Smooth muscle cell (in vitro differentiated cells): ENCODE data around the gene OR2AG2. TPM values are rescaled to one million over a fixed set of nuclear protein-coding genes. Genes with fewer than 3 reads are reported as not detected.

Source experiments
- DNase-seq: peaks from one replicate; lab custom pipeline; 2025; ENCODE audit not compliant: unreplicated experiment; lab: John Stamatoyannopoulos, UW
- H2AFZ ChIP-seq: fragments of 200-600 bp; sonication (generic); 2 replicates; pipeline ENCODE4 v1.6.0; 2016; ENCODE audit warnings: antibody characterized with exemption, low read depth, mild to moderate bottlenecking
- H3F3A ChIP-seq: fragments of 200-600 bp; sonication (generic); 2 replicates; pipeline ENCODE4 v1.6.0; 2017; ENCODE audit warnings: antibody characterized with exemption, low read depth
- H3K27ac ChIP-seq: fragments of 200-600 bp; sonication (generic); 2 replicates; pipeline ENCODE4 v1.5.1; 2016; ENCODE audit warnings: low read depth, mild to moderate bottlenecking
- H3K27me3 ChIP-seq: fragments of 200-600 bp; sonication (generic); 2 replicates; pipeline ENCODE4 v1.6.1; 2016; ENCODE audit warnings: low read depth, mild to moderate bottlenecking
- H3K36me3 ChIP-seq: fragments of 200-600 bp; sonication (generic); 2 replicates; pipeline ENCODE4 v1.5.1; 2016; ENCODE audit warnings: low read depth
- H3K4me1 ChIP-seq: fragments of 200-600 bp; sonication (generic); 2 replicates; pipeline ENCODE4 v1.5.1; 2016; ENCODE audit warnings: low read depth
- H3K4me2 ChIP-seq: fragments of 200-600 bp; sonication (generic); 2 replicates; pipeline ENCODE4 v1.6.0; 2016; ENCODE audit warnings: mild to moderate bottlenecking
- H3K4me3 ChIP-seq: fragments of 200-600 bp; sonication (generic); 2 replicates; pipeline ENCODE4 v1.5.1; 2016; ENCODE audit warnings: mild to moderate bottlenecking
- H3K79me2 ChIP-seq: fragments of 200-600 bp; sonication (generic); 2 replicates; pipeline ENCODE4 v1.6.0; 2016; ENCODE audit warnings: low read depth, mild to moderate bottlenecking
- H3K9ac ChIP-seq: fragments of 200-600 bp; sonication (generic); 2 replicates; pipeline ENCODE4 v1.6.0; 2016; ENCODE audit warnings: low read depth
- H3K9me3 ChIP-seq: fragments of 200-600 bp; sonication (generic); replicated peaks from 2 replicates; pipeline ENCODE4 v1.5.1; 2016; ENCODE audit warnings: low read depth
- H4K20me1 ChIP-seq: fragments of 200-600 bp; sonication (generic); 2 replicates; pipeline ENCODE4 v1.6.0; 2016; ENCODE audit warnings: low read depth
- WGBS: methylation state at CpG from one replicate; pipeline ENCODE4 v1.1.7; 2016; ENCODE audit warnings: low lambda C conversion rate; 5-methylcytosine and 5-hydroxymethylcytosine counted together
- polyA plus RNA-seq: library from polyadenylated mRNA; unstranded; fragments of >200 nt; fragmentation: Nextera tagmentation; extraction: Ambion mirVana; gene quantifications from 2 replicates; pipeline ENCODE4 v1.2.1, GENCODE V29; 2016
- total RNA-seq: library from RNA; depleted of rRNA; stranded (reverse); fragments of >200 nt; gene quantifications from 2 replicates; pipeline ENCODE4 v1.2.3, GENCODE V29; 2014
- TF ChIP-seq, protein P1 (sequence below): fragments of 200-600 bp; sonication (generic); IDR thresholded peaks from 2 replicates; pipeline ENCODE4 v1.5.1; 2017; ENCODE audit warnings: borderline replicate concordance, mild to moderate bottlenecking, antibody characterized with exemption; ENCODE audit not compliant: insufficient read depth, poor library complexity, severe bottlenecking

OR2AG2 gene
- total and polyA plus RNA-seq, 2 experiments from 2014 or later: 0.13 to 0.23 TPM

DNA sequence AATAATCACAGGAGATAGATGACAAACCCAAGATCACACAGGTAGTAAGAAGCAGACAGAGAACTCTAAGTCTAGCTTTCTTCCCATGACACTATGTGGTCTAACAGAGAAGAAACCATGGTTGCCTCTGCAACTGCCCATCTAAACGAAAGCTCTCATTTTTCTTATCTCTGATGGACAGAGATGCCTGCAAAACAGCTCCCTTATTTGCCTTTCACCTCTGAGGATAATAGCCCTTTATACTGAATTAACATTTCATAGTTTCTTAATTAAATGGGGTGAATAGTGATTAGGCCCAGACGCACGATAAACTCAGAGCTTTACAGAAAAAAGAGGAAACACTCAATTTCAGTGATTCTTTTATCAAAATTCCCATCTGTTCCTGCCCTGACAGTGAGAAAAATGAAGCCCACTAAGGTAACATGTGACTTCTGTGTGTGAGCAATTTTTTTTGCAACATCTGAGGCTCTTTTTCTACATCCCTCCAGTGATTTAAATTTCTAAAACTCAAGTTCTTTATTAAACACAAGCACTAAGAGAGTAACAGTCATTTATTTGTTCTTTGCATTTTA lies 24.6 kb downstream of the OR2AG2 start:
- WGBS: 84% methylated on average over 3 of the region's 3 CpGs
- no peaks in the 10 kb centered on the region for H3K4me1 ChIP-seq
- H3K27ac ChIP-seq: no peak overlapping the region
- no peaks in the 10 kb centered on the region for H3F3A ChIP-seq
- no peaks in the 10 kb centered on the region for H3K9me3 ChIP-seq
- no peaks in the 10 kb centered on the region for H3K79me2 ChIP-seq
- no peaks in the 10 kb centered on the region for H4K20me1 ChIP-seq
- no peak overlapping the region for H2AFZ ChIP-seq
- no peaks in the 10 kb centered on the region for H3K27me3 ChIP-seq
- no peak for DNase-seq
- H3K4me2 ChIP-seq: no peak overlapping the region
- H3K4me3 ChIP-seq: no peak overlapping the region
- H3K36me3 ChIP-seq: no peaks in the 10 kb centered on the region
- TF ChIP-seq, protein P1, sequence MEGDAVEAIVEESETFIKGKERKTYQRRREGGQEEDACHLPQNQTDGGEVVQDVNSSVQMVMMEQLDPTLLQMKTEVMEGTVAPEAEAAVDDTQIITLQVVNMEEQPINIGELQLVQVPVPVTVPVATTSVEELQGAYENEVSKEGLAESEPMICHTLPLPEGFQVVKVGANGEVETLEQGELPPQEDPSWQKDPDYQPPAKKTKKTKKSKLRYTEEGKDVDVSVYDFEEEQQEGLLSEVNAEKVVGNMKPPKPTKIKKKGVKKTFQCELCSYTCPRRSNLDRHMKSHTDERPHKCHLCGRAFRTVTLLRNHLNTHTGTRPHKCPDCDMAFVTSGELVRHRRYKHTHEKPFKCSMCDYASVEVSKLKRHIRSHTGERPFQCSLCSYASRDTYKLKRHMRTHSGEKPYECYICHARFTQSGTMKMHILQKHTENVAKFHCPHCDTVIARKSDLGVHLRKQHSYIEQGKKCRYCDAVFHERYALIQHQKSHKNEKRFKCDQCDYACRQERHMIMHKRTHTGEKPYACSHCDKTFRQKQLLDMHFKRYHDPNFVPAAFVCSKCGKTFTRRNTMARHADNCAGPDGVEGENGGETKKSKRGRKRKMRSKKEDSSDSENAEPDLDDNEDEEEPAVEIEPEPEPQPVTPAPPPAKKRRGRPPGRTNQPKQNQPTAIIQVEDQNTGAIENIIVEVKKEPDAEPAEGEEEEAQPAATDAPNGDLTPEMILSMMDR: no peak
- no peak overlapping the region for H3K9ac ChIP-seq

DNA sequence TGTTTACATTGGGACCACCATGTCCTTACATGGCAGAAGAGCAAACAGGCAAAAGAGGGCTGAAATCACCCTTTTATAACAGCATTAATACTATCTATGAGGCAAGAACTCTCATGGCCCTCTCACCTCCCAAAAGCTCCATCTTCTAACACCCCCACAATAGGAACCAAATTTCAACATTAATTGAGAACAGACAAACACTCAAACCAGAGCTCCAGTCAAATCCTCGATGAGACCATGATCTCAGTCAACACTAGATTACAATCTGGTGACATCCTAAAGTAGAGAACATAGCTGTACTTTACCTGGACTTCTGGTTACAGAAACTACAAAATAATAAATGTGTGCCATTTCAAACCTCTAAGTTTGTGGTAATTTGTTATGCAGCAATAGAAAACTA lies 25.1 kb downstream of the OR2AG2 start:
- Histone ChIP-seq H3F3A (no peaks in the 10 kb centered on the region), H3K79me2 (no peaks in the 10 kb centered on the region), H4K20me1 (no peaks in the 10 kb centered on the region), H3K4me3 (no peak overlapping the region), H3K27me3 (no peaks in the 10 kb centered on the region), H3K4me1 (no peaks in the 10 kb centered on the region), H2AFZ (no peak overlapping the region), H3K4me2 (no peak overlapping the region), H3K36me3 (no peaks in the 10 kb centered on the region), H3K9ac (no peak overlapping the region), H3K9me3 (no peaks in the 10 kb centered on the region), H3K27ac (no peak overlapping the region)
- no peak for DNase-seq
- TF ChIP-seq, protein P1: no peak
- 89% methylated on average over 1 of the region's 1 CpG for WGBS

DNA sequence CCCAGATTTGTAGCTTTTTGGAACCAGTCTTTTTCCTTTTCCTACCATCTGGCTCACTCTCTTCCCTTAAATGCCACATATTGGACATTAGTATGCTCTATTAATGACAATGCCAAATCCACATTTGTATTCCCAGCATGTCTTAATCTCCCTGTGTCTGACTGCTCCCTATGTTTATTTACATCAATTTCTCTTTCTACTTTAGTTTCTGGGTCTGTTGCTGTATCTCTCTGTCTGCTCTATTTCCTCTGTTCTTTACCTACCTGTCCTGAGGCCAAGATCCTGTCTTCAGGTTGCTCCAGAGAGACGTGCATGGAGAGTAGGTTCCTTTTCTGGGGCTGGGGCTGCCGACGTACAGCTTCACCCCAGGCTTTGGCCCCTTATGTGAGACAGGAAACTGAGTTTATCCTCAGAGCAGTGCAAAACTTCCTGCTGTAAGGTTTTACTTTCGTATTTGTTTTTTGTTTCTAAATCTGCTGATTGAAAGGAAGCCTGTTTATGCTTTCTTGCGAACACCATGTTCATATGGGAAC lies 25.6 kb downstream of the OR2AG2 start:
- no peaks in the 10 kb centered on the region for H3K4me1 ChIP-seq
- H3K9ac ChIP-seq: no peak overlapping the region
- no peaks in the 10 kb centered on the region for H3K9me3 ChIP-seq
- TF ChIP-seq, protein P1: no peak
- 74% methylated on average over 5 of the region's 5 CpGs for WGBS
- H3K79me2 ChIP-seq: no peaks in the 10 kb centered on the region
- H3K4me2 ChIP-seq: no peak overlapping the region
- no peak overlapping the region for H3K27ac ChIP-seq
- H4K20me1 ChIP-seq: no peaks in the 10 kb centered on the region
- DNase-seq: no peak
- no peaks in the 10 kb centered on the region for H3K36me3 ChIP-seq
- H2AFZ ChIP-seq: no peak overlapping the region
- H3F3A ChIP-seq: no peaks in the 10 kb centered on the region
- no peak overlapping the region for H3K4me3 ChIP-seq
- no peaks in the 10 kb centered on the region for H3K27me3 ChIP-seq

DNA sequence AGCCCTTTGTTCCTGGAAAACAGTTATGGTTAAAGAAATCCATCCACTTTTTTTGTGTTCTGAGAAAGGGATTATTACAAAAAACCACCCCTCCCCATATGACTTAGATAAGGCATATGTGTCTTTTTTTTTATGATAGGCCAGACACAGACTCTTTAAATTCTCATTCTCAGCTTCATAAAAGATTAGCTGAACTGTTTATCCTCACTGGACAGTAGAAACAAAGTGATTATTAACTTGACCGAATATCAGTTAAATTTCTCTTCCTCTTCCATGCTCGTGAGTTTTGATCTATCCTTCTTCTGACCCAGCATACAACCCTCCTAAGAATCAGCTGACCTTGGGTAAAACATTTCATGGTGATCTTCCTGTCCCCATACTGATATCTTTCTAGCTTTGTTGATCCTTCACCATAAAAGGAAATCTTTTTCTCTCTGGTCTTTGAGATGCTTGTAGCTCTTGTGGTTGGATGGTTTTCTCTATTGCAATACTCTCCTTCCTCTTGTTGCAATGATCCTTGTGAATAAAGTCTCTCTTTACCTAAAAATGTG lies 26.2 kb downstream of the OR2AG2 start:
- Histone ChIP-seq H3K36me3 (no peaks in the 10 kb centered on the region), H2AFZ (no peak overlapping the region), H3K4me1 (no peaks in the 10 kb centered on the region), H4K20me1 (no peaks in the 10 kb centered on the region), H3K9me3 (no peaks in the 10 kb centered on the region), H3K9ac (no peak overlapping the region), H3K4me3 (no peak overlapping the region), H3K27ac (no peak overlapping the region), H3F3A (no peaks in the 10 kb centered on the region), H3K27me3 (no peaks in the 10 kb centered on the region), H3K4me2 (no peak overlapping the region), H3K79me2 (no peaks in the 10 kb centered on the region)
- TF ChIP-seq, protein P1: no peak
- DNase-seq: no peak
- WGBS: 50% methylated on average over 2 of the region's 2 CpGs
